ENCODE data around the gene CDK1. TPM values are rescaled to one million over a fixed set of nuclear protein-coding genes. Genes with fewer than 3 reads are reported as not detected.
"Not testable (repeated sequence)": the region's sequence is repeated elsewhere in the genome, so short reads cannot be mapped to it uniquely, and the experiment has no call there.

CDK1 gene
- total RNA-seq, 4 donors from 2014 or later: 0.66 to 3.5 (median 3.0) TPM

- TF ChIP-seq EP300 (IDR thresholded peaks at IDR 0.05) (no peak), POLR2A (IDR thresholded peaks at IDR 0.05) (no peak), CTCF (IDR thresholded peaks at IDR 0.05) (no peak)
- DNase-seq (ENCODE audit: low spot score in 2 of 2): no peak
- no peaks in the 10 kb centered on the region for H3K9me3 ChIP-seq
- H3K4me1 ChIP-seq: peaks cover 0 to 14% (median 1%) of the 10 kb centered on the region in 4 donors
- no peaks in the 10 kb centered on the region for H3K36me3 ChIP-seq
- H3K27ac ChIP-seq: no peak overlapping the region
- no peaks in the 10 kb centered on the region for H3K27me3 ChIP-seq
- 93 to 96% methylated on average over 1 of the region's 1 CpG for WGBS, 2 donors
- no peak overlapping the region for H3K4me3 ChIP-seq
These were observed 45.0 kb downstream of the CDK1 start for GRCh38 chr10:60823324-60823723.

GRCh38 chr10:60825520-60825919, 47.2 kb downstream of the CDK1 start:
- DNase-seq (ENCODE audit: low spot score in 2 of 2): no peak
- Histone ChIP-seq H3K9me3 (no peaks in the 10 kb centered on the region), H3K36me3 (no peaks in the 10 kb centered on the region), H3K27ac (no peak overlapping the region), H3K27me3 (no peaks in the 10 kb centered on the region), H3K4me1 (peaks cover 0 to 19% (median 2%) of the 10 kb centered on the region in 4 donors), H3K4me3 (no peak overlapping the region)
- 74% methylated on average over 4 of the region's 4 CpGs for WGBS, 2 donors
- TF ChIP-seq EP300 (IDR thresholded peaks at IDR 0.05) (no peak), CTCF (IDR thresholded peaks at IDR 0.05) (no peak)

GRCh38 chr10:60827791-60828488, 49.7 kb downstream of the CDK1 start:
- no peaks in the 10 kb centered on the region for H3K36me3 ChIP-seq
- H3K4me1 ChIP-seq: peaks cover 0 to 19% (median 2%) of the 10 kb centered on the region in 4 donors
- no peak for DNase-seq (ENCODE audit: low spot score in 2 of 2)
- H3K27ac ChIP-seq: no peak overlapping the region
- WGBS, 2 donors: 23 to 25% methylated on average over 5 of the region's 5 CpGs
- TF ChIP-seq EP300 (IDR thresholded peaks at IDR 0.05) (peak in 1 of 2 donors; percentile 60), CTCF (IDR thresholded peaks at IDR 0.05) (no peak)
- H3K9me3 ChIP-seq: peaks cover 0 to 3% (median 0%) of the 10 kb centered on the region in 4 donors
- H3K27me3 ChIP-seq: no peaks in the 10 kb centered on the region
- H3K4me3 ChIP-seq: no peak overlapping the region

GRCh38 chr10:60828489-60828852, 50.2 kb downstream of the CDK1 start:
- DNase-seq (ENCODE audit: low spot score in 2 of 2): no peak
- no peak overlapping the region for H3K27ac ChIP-seq
- H3K4me1 ChIP-seq: peaks cover 0 to 19% (median 2%) of the 10 kb centered on the region in 4 donors
- H3K4me3 ChIP-seq: no peak overlapping the region
- no peaks in the 10 kb centered on the region for H3K27me3 ChIP-seq
- no peaks in the 10 kb centered on the region for H3K36me3 ChIP-seq
- 46 to 56% methylated on average over 1 of the region's 1 CpG for WGBS, 2 donors
- peaks cover 0 to 3% (median 0%) of the 10 kb centered on the region in 4 donors for H3K9me3 ChIP-seq
- TF ChIP-seq EP300 (IDR thresholded peaks at IDR 0.05): no peak
- TF ChIP-seq CTCF (IDR thresholded peaks at IDR 0.05): no peak
- TF ChIP-seq POLR2A (IDR thresholded peaks at IDR 0.05): no peak

- not testable (repeated sequence) for H3K27ac ChIP-seq; H3K27me3 ChIP-seq; H3K4me3 ChIP-seq; H3K9me3 ChIP-seq; H3K36me3 ChIP-seq; DNase-seq (ENCODE audit: low spot score in 2 of 2)
- H3K4me1 ChIP-seq: peaks cover 0 to 15% (median 2%) of the 10 kb centered on the region in 4 donors
- WGBS, 2 donors: 87 to 92% methylated on average over 4 of the region's 4 CpGs
These were observed 53.9 kb downstream of the CDK1 start for GRCh38 chr10:60832136-60832535.
